ENCODE data around the gene MAMSTR.

MAMSTR gene

GRCh38 chr19:48745208-48745995, 25.9 kb upstream of the MAMSTR start:
- peak; percentile 54 for DNase-seq

DNA sequence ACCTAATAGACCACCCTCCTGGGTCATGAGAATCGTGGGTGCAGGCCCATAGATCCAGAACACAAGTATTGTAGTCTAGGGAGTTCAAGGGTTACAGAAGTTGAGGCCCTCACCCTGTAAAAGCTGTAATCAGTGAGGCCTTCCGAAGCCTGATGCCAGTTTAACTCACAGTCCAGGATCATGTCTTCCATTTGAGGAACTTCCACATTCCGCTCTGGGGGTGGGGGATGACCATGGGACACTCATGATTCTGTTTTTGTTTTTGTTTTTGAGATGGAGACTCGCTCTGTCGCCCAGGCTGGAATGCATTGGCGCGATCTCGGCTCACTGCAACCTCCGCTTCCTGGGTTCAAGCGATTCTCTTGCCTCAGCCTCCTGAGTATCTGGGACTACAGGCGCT, 22.6 kb upstream of the MAMSTR start:
- no peak for DNase-seq

DNA sequence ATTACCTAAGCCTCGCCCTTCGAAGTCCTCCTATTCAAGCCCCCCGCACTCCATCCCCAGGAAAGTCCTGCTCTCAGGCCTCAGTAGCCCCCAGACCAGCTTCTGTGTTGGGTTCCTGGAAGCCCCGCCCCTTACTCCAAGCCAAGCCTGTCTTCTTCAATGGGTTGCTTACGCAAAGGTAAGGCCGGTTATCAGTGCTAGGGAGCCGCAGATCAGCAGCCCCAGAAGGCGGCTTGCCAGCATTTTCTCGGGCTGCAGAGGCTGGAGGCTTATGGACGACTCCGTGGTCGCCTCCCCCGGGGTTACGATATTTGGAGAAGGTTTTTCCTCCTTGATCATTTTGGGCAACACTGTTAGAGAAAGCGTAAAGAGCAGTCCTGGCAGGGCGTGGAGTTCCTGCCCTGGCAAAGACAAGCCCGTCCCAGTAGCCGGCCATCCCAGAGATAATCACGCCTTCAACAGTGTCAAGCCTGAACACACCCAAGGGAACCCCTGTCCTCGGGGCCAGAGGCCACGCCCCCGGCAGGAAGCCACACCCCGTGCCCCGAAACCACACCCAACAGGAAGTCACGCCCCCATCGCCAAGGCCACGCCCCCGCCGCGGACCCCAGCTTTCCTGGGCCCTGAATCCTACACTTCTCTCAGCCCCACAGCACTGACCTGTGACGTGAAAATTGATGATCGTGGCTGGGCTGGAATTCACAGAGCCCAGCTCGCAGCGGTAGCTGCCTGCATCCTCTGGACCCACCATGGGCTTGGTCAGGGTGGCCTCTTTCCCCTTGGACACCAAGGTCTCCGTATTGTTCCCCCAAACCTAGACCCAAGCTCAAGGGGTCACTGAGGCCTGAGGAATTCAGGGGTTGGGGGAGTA, 21.8 kb upstream of the MAMSTR start:
- DNase-seq, result peak; percentile 56

DNA sequence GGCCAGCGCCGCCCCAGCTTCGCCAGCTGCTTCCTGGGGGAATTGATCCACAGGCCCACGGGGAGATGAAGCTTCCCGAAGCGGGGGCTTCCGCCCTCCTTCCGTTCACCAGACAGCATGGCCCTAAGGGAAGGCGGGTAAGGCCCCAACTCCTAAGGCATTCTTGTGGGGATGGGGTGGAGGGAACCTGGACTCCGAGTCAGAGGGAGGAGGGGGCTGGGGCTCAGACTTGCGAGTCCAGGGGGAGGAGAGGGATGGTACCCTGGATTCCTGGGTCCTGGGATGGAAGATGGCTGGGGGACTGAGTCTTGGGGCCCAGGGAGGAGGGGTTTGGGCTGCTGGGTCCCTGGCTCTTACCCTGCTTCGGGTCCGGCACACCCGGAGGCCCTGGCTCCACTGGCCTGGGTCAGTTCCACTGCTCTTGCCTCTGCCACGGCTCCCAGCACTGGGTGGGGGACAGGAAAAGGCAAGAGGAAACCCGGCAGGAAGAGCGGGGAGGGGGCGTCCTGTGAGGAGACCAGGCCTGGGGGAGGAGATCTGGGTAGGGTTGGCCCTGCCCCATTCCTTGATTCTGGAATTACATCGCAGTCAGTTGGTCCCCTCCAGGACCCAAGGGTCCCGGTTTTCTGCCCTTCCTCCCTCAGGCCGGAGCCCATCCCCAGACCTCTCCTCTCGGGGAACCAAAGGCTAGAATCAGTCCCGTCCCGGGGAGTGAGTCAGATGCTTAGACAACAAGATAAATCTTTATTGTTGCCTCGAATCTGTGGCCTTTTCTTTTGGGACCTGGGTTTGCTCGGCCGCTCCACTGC, 20.8 kb upstream of the MAMSTR start, which contains the start of gene RASIP1:
Gene RASIP1 (minus strand): TSS at position 447 of the 809 bp plus-strand sequence. CDS start 328 bp downstream, at position 119.
- DNase-seq, result no peak

GRCh38 chr19:48739404-48740163, 20.1 kb upstream of the MAMSTR start:
- DNase-seq, result no peak

GRCh38 chr19:48738557-48739403, 19.3 kb upstream of the MAMSTR start:
- peak; percentile 85 for DNase-seq

DNA sequence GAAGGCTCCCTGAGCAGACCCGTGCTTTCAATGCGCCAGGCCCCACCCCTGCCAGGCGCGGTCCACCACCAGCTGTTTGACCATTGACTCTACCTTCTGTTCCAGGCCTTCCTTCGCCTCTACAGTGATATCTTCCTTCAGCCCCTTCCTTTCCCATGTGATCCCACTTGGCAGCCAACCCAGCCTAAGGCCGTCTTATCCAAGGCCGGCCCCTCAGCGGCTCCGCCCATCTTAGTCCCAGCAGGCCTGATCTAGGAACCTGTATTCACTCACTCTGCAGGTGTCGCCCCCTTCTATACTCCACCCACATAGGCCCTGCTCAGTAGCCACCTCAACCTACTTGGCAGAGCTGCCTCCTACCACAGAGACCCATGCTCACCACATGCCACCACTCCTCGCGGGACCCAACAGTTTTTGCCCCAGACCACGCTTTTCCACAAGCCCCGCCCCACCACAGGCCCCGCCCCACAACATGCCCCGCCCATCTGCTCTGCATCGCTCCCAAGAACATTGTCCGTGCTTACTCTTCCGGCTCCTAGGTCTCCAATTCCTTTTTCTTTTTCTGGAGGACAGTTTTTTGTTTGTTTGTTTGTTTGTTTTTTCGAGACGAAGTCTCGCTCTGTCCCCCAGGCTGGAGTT, 18.0 kb upstream of the MAMSTR start:
- DNase-seq, result no peak

DNA sequence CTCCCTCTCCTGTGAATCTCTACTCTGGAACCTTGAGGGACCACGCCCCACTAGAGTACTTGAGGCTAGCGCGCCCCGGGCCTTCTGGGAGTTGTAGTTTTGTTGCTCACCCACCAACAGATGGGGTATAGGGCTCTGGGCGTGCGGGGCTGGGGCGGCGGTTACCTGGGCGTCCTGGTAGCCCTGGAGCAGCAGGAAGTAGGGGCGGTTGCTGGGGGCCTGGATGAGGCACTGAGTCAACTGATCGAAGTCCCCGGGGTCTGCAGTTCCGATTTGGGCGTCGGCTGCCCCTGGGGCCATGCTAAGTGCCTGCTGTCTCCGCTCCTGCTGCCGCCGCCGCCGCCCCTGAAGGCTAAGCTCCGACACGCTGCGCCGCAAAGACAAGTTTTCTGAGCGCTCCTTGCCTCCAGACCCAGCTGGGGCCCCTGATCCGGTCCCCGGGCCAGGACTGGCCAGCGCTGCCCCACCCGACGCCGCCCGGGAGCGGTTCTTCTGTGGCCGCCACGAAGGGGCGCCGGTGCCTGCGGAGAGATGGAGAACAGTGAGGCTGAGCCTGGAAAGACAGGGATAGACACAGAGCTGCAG, 15.6 kb upstream of the MAMSTR start:
- DNase-seq, result no peak

GRCh38 chr19:48734625-48735024, 15.1 kb upstream of the MAMSTR start:
- DNase-seq, result no peak

DNA sequence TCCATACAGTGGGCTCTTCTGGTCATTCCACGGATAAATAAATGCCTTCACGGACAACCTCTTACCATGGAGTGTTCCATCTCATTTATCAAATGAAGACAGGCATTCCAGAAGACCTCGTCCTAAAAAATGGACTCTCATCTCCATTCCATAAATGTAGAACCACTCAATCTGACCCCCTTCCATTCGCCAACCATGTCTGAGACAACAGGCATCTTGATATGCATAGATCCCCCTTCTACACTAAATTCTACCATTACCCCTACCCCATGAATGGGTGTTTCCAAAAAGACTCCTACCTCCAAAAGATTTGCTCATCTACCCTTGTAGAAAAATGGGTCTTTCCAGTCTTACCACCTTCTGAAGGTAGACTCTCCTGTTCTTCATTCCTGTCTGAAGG, 11.9 kb upstream of the MAMSTR start:
- DNase-seq, result no peak

DNA sequence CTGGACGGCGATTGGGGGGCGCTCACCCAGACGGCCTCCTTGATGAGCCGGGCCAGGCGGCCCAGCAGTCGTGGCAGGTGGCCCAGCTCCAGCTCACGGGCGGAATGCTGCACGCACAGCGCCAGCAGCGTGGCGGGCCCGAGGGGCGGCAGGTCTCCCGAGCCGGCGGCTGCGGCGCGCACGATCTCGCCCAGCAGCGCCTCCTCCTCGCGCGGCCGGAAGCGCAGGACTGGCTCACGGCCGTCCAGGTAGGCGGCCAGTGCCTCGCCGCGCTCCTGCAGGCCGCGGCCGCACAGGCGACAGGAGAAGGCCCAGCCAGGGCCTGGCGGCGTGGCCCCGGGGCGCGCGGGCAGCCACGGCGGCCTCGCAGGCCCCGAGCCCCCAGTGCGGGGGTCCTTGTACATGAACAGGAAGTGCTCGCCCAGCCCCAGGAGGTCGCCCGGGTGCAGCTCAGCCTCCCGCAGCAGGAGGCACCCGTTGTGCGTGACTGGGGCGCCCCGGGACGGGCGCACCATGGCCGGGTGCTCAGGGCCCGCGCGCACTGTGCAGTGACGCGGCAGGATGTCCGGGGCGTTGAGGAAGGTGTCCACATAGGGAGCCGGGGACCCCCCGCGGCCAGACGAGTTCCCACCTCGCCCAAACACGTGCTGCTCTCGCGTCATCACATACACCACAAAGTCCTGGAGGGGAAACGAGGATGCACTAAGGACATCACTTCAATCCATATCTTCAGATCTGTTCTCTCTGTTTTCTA, 9.6 kb upstream of the MAMSTR start:
- no peak for DNase-seq

GRCh38 chr19:48726556-48726955, 7.0 kb upstream of the MAMSTR start:
- DNase-seq, result no peak

DNA sequence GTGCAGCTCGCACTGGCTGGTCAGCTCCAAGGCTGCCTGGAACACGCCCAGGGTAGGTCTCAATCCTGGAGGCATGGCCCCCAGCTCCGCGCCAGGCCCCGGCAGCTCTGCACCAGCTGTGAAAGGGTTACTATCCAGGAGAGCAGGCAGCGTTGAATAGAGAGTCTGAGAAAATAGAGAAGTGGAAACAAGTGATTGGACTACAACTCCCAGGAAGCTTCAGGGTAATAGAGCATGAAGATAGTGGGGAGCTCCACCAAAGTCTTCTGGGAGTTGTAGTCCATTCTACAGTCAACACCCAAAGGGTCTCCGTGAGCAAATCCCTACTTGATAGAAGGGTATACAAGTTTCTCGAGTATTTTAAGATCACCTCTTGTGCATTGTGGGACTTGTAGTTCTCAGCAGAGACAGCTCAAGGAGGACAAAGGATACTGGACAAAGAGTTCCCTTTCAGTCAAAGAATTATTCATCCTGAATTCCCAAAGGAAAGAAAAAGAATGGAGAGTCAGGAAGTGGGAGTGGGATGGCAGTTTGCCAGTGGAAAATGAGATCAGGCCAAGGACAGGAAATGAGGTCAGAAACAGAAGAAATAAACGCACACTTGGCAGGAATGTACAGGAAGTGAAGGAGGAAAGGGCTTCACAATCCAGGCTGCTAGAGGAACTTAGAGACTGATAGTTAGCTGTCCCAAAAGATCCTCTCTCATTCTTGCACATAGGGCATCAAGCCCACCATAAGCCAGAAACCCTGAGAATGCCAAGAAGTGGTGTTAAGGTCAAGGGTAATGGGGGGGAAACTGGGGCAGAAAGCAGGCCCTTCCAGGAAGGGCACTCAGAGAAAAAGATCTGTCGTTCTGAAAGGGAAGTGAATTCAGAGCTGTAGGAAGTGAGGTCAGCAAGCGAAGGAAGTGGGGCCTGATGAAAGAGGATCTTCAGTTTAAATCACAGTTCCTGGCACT, 5.5 kb upstream of the MAMSTR start:
- peak; percentile 86 for DNase-seq

- no peak for DNase-seq
These were observed 2.7 kb upstream of the MAMSTR start for GRCh38 chr19:48722196-48722708.

GRCh38 chr19:48720613-48721296, 1.2 kb upstream of the MAMSTR start:
- peak; percentile 100 for DNase-seq

DNA sequence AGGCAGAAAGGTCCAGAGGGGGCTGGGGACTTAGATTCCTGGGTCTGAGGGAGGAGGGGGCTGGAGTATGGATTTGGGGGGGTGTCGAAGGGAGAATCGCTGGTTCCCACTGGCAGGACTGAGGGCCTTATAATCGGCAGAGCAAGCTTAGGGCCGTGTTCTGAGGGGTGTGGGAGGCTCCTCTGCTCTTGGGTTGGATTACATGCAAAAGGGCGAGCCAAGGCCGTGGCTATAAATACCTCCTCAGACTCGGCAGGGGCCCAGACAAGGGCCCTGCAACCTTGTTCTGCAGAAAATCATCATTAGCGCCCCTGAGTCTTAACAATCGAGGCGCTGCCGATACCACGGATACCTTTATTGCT, 707 bp upstream of the MAMSTR start:
- DNase-seq, result no peak

GRCh38 chr19:48718711-48719231, 754 bp downstream of the MAMSTR start:
- DNase-seq, result no peak
